GM08714 (cell line): ENCODE results near the gene SVEP1.
"Not testable (repeated sequence)": the region's sequence is repeated elsewhere in the genome, so short reads cannot be mapped to it uniquely, and the experiment has no call there.

Experiments used
- H3K4me3 ChIP-seq: fragments of 200-500 bp; sonication (Bioruptor generic); 2 replicates; pipeline ENCODE4 v1.5.1; 2014; ENCODE audit warnings: mild to moderate bottlenecking, low read length, inconsistent platforms
- ZNF274 ChIP-seq: IDR thresholded peaks from 2 replicates; pipeline ENCODE4 v1.6.1; 2012; ENCODE audit warnings: mild to moderate bottlenecking, low read depth, low read length

Gene SVEP1

DNA sequence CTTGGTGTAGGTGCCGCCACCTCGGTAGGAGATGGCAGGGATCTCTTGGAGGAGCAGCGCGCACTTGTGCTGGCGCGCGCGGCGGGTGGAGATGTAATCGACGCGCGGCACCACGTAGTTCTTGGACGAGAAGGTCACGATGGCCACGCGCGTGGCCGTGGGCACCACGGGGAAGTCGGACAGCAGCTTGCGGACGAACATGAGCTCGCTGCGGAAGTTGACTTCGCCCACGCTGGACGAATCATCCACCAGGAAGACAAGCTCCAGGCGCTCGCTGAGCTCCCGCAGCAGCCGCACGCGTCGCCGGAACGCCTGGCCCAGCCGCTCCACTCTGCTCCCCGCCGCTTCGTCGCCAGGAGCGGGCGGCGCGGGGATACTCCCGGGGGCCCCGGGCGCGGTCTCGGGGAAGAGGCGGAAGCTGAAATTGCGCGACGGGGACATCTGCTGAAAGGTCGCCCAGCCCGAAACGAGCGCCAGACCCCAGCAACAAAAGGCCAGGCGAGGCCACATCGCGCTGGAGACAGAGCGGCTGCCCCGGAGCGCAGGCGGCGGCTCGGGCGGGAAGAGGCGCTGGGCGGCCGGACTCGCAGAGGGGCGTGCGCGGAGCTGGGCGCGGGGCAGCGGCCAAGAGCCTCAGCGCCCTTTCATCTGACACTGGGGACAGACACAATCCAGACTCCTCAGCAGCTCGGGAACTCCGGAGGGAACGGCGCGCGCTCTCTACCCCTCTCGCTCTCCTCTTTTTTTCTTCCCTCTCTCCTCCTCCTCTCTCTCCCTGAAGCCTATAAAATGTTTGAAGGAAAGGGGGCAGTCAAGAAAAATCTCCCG, at the start of gene SVEP1:
Gene SVEP1 (minus strand): TSS at position 708 of the 828 bp plus-strand sequence. CDS start 198 bp downstream, at position 510.
- no peak for TF ChIP-seq ZNF274
- no peak within 1 kb of the TSS for H3K4me3 ChIP-seq

DNA sequence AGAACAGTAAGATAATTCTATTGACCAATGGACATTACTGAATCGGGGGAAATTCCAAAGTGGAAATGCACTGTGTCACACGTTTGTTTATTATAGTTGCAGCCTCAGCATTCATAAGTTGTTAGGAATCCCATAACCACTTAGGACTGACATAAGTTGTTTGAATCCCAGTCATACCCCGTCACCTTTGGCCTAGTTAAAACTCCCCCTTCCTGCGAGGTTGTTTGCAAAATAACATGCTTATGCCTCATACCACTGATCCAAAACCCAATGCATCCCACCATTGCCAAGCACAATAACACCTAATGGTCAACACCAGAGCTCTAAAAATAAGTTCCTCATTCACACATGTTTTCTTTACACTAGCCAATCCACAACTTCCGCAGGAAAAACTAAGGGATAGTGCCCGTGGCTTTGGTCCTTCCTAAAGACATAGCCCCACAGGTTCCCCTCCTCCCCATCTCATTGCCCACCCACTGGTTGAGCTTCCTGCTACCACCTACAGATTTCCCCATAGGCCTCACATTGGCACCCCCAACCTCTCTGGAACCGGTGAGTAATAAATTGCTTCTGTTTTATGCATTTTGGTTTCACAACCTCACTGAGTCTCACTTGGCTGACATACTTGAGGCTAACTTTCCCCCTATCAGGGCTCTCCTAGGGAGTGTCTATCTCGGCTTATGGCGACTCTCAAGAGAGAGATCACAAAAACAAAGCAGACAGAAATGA, 46.7 kb upstream of the SVEP1 start:
- no peak for TF ChIP-seq ZNF274
- H3K4me3 ChIP-seq = no peak overlapping the region

DNA sequence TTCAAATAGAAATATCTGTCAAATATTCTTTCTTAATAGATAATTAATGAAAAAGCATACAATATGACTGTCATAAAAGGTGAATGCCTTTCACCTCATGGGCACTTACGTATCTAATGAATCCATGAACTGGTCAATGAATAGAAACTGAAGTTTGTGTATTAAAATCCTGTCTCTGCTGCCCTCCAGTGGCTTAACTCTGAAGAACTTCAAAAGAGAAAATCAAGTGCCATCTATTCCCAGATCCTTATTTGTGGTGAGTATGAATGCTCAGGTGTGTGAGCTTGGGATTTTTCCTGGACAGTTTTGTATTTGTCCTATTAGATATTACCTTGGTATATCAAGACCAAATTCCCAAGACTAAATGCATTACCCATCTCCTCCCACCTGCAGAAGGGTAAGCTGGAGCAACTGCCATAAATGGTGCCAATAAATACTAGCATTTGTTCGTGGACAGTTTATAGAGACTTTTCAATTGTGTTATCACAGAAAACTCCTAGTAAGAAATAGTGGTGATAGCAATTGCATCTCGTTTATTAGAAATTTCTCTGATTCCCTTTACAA, 44.0 kb upstream of the SVEP1 start:
- TF ChIP-seq ZNF274 = no peak
- H3K4me3 ChIP-seq = no peak overlapping the region

DNA sequence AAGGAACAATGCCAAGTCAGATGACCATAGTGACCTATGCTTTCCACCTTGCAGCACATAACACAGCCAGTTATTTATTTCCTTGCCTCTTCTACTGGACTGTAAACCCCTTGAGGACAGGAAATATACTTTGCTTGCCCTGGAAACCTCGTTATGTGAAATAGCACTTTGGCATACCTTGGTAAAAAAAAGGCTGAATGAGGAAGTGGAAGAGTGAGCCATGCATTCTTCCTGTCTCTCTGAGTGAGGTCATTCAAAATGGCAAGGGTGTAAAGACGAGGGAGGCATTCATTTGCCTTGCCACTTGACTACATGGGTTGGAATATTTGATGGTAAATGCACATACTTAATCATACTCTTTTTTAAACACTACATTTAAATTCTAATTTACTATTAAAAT, 42.8 kb upstream of the SVEP1 start:
- TF ChIP-seq ZNF274 = no peak
- H3K4me3 ChIP-seq = no peak overlapping the region

DNA sequence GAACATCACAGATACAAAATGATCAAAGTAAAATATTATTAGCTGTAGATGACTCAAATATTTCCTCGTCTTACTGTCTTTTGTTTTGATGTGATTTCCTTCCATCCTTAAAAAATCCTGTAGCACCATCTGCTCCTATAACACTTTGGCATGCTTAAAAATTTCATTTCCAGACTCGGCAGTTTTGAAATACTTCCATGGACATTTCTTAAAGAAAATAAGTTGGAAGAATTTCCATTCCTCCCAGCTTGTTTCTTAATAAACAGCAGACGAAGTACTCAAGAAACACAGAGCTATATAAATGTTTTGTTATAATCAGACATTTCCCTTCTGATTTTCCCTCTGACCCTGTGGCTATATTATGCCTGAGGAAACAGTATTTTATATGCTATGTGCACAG, 41.2 kb upstream of the SVEP1 start:
- TF ChIP-seq ZNF274 = no peak
- no peak overlapping the region for H3K4me3 ChIP-seq

DNA sequence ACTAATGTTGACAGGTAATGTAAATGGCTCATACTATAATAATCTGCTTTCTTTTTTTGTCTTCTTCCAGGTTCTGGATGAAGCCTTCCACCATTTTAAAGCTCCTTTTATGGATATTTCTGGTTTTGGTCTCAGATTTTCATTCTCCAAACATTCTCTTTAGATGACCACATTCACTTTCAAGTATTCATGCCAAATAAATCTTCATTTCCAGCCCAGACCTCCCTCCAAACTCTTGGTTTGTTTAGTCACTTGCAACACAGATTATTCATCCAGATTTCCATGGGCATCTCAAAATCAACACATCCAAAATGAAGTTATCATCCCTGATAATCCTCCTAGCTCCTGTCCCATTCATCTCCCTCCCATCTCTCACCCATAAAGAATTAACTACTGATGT, 40.3 kb upstream of the SVEP1 start:
- no peak for TF ChIP-seq ZNF274
- no peak overlapping the region for H3K4me3 ChIP-seq

DNA sequence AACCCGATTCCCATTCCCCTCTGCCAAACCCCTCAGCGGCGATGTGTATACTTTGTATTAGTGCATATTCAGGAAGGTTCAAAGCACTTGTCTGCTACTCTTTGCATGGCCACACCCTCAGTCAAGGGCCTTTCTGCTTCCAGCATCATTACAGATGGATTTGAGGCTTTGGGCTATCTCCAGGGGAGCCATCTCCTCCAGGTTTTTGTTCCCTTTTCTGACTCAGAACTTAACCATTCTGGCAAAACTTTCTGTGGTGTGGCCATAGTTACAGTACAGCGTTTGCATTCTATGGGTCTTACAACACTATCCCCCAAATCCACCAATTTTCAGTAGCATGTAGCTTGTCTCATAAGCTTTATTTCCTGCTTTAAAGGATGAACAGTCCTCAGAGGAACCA, 36.0 kb upstream of the SVEP1 start:
- TF ChIP-seq ZNF274 = no peak
- H3K4me3 ChIP-seq = no peak overlapping the region

DNA sequence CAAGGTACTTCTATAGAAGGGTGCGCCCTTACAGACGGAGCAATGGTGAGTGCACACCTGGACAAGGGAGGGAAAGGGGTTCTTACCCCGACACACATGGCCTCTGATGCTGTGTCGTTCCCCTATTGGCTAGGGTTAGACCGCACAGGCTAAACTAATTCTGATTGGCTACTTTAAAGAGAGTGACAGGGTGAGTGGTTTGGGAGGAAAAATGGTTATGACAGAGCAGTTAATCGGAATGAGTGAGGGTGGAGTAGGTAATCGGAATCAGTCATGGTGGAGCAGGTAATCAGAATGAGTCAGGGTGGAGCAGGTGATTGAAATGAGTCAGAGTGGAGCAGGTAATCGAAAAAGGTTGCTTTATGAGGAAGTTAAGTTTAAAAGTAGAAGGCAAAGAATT, 35.0 kb upstream of the SVEP1 start:
- H3K4me3 ChIP-seq = not testable (repeated sequence)

DNA sequence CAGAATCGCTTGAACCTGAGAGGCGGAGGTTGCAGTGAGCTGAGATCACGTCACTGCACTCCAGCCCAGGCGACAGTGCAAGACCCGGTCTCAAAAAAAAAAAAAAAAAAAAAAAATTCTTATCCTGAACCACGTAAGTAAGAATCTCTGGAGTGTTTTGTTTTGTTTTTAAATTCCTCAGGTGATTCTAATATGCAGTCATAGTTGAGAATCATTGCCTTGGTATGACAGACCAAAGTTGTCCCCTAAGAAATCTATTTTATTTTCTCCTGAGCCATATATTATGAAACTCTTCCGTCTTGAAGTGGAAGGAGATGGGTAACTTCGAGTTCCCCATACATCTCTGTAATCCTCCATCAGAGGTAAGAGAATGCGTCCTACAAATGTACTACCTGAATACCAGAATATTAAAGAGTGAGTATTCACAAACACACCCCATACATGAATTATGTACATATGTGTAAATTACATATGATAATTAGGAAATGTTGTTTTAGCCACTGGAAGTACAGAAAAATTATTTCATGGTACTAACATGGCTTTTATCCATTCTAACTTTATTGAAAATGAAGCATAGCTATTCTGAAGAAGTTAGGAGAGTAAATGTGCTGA, 26.7 kb upstream of the SVEP1 start:
- H3K4me3 ChIP-seq = no peak overlapping the region
- no peak for TF ChIP-seq ZNF274

DNA sequence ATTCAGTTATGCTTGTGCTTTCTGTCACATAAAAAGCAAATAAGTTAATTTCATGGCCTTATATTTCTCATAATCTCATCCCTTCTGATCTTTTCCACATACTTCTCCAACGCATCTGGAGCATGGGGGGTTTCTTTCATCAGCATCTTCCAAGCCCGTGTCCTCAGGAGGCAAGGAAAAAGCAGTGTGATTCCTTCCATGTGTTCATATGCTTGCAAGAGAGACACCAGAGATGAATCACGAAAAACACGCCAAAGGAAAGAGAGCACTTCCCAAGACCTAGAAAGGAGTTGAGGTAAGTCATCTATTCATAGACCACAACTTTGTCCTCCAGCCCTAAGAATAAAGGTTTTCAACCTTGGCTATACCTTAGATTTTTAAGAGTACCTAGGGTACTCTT, 26.0 kb upstream of the SVEP1 start:
- H3K4me3 ChIP-seq = no peak overlapping the region
- TF ChIP-seq ZNF274 = no peak

DNA sequence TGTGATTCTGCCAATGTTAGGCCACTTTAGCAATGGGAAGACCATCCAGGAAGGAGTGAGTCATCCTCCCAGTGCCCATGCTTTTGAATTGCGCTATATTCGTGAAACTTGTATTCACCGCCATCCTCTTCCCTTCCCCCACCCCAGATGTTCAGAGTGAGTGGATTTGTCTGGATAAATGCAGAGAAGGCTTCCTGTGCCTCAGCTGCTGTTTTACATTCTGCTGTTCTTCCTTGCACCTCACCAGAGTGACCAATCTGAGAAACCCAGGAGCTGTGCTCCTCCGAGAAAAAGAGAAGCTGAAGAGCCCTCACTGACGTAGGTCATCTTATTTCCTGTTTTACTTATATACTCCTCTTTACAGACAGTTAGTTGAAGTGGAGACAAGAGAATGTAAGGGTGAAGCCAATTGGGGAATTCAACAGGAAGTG, 24.6 kb upstream of the SVEP1 start:
- no peak overlapping the region for H3K4me3 ChIP-seq

DNA sequence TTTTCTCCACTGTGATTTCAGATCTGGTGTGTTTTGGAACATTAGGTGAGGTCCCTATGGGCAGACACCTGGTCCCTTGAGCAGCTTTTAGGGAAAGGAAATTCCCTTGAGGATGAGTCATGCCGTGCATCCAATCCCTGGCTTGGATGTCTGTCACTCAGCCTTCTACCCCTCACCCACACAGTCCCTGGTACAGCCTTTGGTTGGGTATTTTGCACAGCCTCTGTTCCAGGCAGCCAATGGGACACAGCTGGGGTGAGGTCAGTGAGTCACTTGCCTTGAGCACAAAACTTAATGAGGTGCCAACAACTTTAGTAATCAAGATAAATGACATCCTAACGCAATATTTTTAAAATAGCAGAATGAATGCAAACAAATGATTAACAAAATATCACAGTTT, 22.7 kb upstream of the SVEP1 start:
- no peak for TF ChIP-seq ZNF274
- no peak overlapping the region for H3K4me3 ChIP-seq

More for the DNA sequence above, 24.6 kb upstream of the SVEP1 start:
- TF ChIP-seq ZNF274 = no peak

DNA sequence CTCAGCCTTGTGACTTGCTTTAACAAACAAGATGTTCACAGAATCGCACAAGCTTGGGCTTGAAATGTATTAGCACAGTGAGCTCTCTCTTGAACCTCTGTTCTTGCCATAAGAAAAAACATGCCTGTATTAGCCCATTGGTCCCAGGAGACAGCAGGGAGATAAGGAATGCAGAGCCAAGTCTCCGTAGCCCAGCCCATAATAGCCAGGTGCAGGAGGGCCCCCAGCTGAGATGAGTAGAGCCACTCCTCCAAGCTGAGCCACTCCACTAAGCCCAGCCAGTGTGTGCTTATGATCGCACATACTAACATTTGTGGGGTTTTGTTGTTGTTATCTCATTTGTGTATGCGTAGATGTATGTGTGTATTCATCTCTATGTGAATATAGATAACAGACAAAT, 21.6 kb upstream of the SVEP1 start:
- H3K4me3 ChIP-seq = no peak overlapping the region
- TF ChIP-seq ZNF274 = no peak

DNA sequence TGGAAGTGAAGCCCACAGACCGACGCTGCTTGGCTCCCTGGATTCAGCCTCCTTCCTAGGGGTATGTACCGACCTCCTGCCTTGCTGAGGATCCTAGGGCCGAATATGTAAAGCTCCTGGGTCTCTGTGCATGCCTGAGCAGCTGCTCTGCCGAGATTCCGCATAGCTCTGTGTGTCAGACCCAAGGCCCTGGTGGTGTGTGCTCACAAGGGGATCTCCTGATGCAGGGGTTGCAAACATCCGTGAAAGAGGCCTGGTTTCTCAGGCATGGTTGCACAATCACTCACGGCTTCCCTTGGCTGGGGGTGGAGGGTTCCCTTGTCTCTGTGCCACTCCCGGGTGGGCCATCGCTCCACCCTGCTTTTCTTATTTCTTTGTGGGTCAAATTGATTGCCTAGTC, 19.9 kb upstream of the SVEP1 start:
- TF ChIP-seq ZNF274 = no peak
- no peak overlapping the region for H3K4me3 ChIP-seq
